Endothelial cell (in vitro differentiated cells): ENCODE data around the gene TBC1D5. TPM values are rescaled to one million over a fixed set of nuclear protein-coding genes. Genes with fewer than 3 reads are reported as not detected.

Experiments used
- DNase-seq: peaks from one replicate; pipeline ENCODE4 v3.0.0; 2021; ENCODE audit warnings: low spot score
- H3K27ac Mint-ChIP-seq: one replicate; pipeline ENCODE4 v1.8.0; 2021; ENCODE audit warnings: mixed read lengths, inconsistent platforms; ENCODE audit not compliant: unreplicated experiment
- H3K27me3 Mint-ChIP-seq: one replicate; pipeline ENCODE4 v1.8.0; 2021; ENCODE audit warnings: mild to moderate bottlenecking, moderate library complexity, mixed read lengths, inconsistent platforms; ENCODE audit not compliant: unreplicated experiment
- H3K36me3 Mint-ChIP-seq: one replicate; pipeline ENCODE4 v1.8.0; 2021; ENCODE audit warnings: mild to moderate bottlenecking, low read depth, mixed read lengths, inconsistent platforms; ENCODE audit not compliant: unreplicated experiment
- H3K4me1 Mint-ChIP-seq: one replicate; pipeline ENCODE4 v1.8.0; 2021; ENCODE audit warnings: mild to moderate bottlenecking, mixed read lengths, inconsistent platforms; ENCODE audit not compliant: unreplicated experiment
- H3K4me3 Mint-ChIP-seq: one replicate; pipeline ENCODE4 v1.8.0; 2021; ENCODE audit warnings: mild to moderate bottlenecking, mixed read lengths, inconsistent platforms; ENCODE audit not compliant: unreplicated experiment
- H3K9me3 Mint-ChIP-seq: one replicate; pipeline ENCODE4 v1.8.0; 2021; ENCODE audit warnings: mixed read lengths, inconsistent platforms; ENCODE audit not compliant: unreplicated experiment
- total RNA-seq: library from RNA; stranded (reverse); fragmentation: NEBNext Ultra II Directional; extraction: Animal tissue kit (Norgen Biotek cat#: 25700); gene quantifications from one replicate; pipeline ENCODE4 v1.2.1, GENCODE V29; 2021; ENCODE audit not compliant: unreplicated experiment
- TF ChIP-seq, protein P1 (sequence below): fragments of 200-600 bp; sonication (generic); IDR thresholded peaks from one replicate; pipeline ENCODE4 v1.5.0; 2021; ENCODE audit warnings: antibody characterized with exemption; ENCODE audit not compliant: unreplicated experiment

TBC1D5 gene
- total RNA-seq, 1 donor from 2014 or later: 48.2 TPM

DNA sequence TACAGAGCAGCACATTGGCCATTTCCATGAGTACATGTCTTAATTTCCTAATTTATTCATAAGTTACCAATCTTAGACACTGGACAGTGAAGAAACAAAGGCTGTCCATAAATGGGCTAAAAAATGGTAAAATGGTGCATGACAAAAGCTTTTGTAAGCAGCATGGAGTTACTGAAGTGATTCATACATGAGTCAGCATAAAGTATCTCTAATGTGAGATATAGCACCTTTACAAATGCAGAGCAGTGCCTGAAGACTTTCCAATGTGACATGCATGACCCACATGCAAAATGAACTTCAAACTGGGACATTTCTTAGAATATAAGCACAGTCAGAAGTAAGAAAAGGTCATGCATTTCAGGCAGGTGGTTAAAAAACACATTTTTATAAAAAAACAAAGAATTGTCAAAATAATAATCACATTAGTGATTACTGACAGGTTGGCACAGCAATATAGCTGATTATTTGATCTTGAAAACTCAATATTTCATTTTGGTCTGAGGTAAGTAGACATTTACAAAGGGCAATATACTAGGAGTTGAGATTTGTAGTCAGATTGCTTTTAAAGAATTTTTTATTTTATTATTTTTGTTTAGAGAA lies 558.4 kb downstream of the TBC1D5 start:
- DNase-seq: no peak
- TF ChIP-seq, protein P1, sequence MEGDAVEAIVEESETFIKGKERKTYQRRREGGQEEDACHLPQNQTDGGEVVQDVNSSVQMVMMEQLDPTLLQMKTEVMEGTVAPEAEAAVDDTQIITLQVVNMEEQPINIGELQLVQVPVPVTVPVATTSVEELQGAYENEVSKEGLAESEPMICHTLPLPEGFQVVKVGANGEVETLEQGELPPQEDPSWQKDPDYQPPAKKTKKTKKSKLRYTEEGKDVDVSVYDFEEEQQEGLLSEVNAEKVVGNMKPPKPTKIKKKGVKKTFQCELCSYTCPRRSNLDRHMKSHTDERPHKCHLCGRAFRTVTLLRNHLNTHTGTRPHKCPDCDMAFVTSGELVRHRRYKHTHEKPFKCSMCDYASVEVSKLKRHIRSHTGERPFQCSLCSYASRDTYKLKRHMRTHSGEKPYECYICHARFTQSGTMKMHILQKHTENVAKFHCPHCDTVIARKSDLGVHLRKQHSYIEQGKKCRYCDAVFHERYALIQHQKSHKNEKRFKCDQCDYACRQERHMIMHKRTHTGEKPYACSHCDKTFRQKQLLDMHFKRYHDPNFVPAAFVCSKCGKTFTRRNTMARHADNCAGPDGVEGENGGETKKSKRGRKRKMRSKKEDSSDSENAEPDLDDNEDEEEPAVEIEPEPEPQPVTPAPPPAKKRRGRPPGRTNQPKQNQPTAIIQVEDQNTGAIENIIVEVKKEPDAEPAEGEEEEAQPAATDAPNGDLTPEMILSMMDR: no peak
- Mint-ChIP-seq H3K27ac (no peak overlapping the region), H3K27me3 (no peaks in the 10 kb centered on the region), H3K36me3 (no peaks in the 10 kb centered on the region), H3K4me3 (no peak overlapping the region), H3K4me1 (peaks cover 5% of the 10 kb centered on the region), H3K9me3 (no peaks in the 10 kb centered on the region)

DNA sequence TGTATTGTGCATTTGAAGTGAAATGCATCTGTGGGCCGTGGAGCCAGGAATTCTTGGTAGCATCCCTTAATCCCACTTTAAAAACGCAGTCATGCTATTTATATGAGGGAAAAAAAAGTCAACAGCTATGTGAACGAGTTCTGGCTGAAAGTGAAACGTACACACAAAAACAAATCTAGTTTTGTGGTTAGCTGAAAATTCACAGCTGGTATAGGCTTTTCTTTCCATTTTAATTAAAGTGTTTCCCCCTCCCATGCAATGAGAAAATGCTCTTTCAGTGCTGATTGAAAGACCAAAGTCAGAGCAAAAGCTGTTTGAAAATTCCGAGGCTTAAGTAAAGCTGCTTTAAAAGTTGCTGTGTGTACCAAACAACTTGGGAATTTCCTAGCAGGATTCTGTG lies 560.3 kb downstream of the TBC1D5 start:
- TF ChIP-seq, protein P1: no peak
- H3K27me3 Mint-ChIP-seq: no peaks in the 10 kb centered on the region
- no peak for DNase-seq
- peaks cover 2% of the 10 kb centered on the region for H3K4me1 Mint-ChIP-seq
- no peaks in the 10 kb centered on the region for H3K9me3 Mint-ChIP-seq
- H3K27ac Mint-ChIP-seq: no peak overlapping the region
- H3K36me3 Mint-ChIP-seq: no peaks in the 10 kb centered on the region
- no peak overlapping the region for H3K4me3 Mint-ChIP-seq

DNA sequence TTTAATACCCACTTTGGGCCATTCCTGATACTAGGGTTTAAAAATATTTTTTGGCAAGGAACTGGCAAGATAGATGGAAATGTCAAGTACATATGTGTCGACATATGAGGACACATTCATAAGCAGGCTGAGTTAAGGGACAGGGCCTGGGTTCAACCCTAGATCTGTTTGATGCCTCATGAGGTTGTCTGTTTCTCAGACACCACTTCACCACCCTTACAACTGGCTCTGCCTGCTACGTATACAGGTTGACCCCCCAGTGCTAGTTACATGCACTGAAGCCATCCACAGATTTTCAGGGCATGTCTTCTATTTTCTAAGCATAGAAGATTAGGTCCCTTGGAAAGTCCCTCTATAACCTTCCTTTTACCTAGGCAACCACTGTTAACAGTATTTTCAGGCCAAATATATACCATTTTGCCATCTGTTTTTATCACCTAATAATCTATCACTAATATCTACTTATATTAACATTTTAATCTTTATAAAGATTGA lies 561.0 kb downstream of the TBC1D5 start:
- Mint-ChIP-seq H3K27ac (no peak overlapping the region), H3K9me3 (no peaks in the 10 kb centered on the region), H3K4me3 (no peak overlapping the region), H3K27me3 (no peaks in the 10 kb centered on the region), H3K36me3 (no peaks in the 10 kb centered on the region), H3K4me1 (no peaks in the 10 kb centered on the region)
- TF ChIP-seq, protein P1: no peak
- DNase-seq: no peak

DNA sequence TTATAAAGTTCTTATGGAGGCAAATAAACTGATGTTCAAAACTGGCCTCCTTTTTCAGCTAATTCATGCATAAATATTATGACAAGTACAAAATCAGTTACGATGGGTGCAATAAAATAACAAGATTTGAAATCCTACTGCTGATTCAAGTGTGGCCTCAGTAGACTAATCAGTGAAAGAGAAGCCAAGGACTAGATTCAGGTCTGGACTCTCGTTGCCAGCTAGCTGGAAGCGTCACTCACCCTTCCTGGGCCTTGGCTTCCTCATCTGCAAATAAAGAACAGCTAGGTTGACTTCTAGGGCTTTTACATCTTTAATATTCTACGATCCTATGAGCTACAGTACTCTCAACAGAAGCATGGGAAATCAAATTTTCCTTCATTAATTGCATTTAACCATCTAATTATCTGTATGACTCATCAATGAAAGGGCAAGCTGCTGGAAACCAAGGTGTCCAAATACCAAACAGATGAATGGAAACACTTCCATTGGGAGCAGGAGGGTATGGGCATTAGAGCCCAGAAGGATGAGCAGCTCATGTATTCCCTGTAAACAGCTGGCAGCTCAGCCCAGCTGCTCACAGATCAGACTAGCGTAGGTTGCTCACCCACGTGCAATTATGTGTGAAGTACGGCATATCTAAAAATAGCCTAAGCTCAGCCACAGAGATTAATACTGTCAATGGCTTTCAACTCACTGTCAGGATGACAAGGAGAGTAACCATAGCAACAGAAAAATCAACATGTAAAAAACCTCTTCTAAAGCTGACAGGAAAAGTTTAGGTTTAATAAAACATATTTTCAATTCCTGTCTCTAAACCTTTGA lies 562.8 kb downstream of the TBC1D5 start:
- Mint-ChIP-seq H3K36me3 (no peaks in the 10 kb centered on the region), H3K4me1 (no peaks in the 10 kb centered on the region), H3K9me3 (no peaks in the 10 kb centered on the region), H3K27me3 (no peaks in the 10 kb centered on the region), H3K27ac (no peak overlapping the region), H3K4me3 (no peak overlapping the region)
- DNase-seq: no peak
- TF ChIP-seq, protein P1: no peak

DNA sequence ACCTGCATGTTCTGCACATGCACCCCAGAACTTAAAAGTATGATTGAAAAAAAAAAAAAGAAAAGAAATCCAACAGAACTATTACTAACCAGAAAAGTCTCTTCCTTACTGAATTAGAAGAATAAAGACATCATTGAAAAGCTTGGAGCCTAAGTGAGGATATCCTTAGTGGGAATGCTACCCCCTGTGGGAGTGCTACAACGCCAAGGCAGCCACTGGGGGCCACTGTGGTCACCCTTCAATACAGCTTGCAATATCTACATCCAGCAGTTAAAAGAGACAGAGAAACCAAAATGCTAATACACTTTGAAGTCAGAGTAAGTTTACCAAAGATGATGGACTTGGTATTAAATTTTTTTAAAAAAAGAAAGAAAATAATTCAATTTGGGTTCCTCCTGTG lies 565.7 kb downstream of the TBC1D5 start:
- Mint-ChIP-seq H3K4me3 (no peak overlapping the region), H3K36me3 (peaks cover 6% of the 10 kb centered on the region), H3K9me3 (no peaks in the 10 kb centered on the region), H3K4me1 (no peaks in the 10 kb centered on the region), H3K27me3 (no peaks in the 10 kb centered on the region), H3K27ac (no peak overlapping the region)
- DNase-seq: no peak
- TF ChIP-seq, protein P1: no peak
